Thoracic aorta (tissue), 2 donors: ENCODE measurements around the gene LOXL3. TPM values are rescaled to one million over a fixed set of nuclear protein-coding genes. Genes with fewer than 3 reads are reported as not detected.
A peak's percentile ranks its signal among the peaks of the same experiment; 100 is the strongest.

ENCODE experiments used
- ATAC-seq: fragments of 150-250 bp; one replicate; pipeline ENCODE4 v1.8.0; 2017; ENCODE audit warnings: low read depth; ENCODE audit not compliant: insufficient number of reproducible peaks, low FRiP score
- DNase-seq: peaks from one replicate; pipeline ENCODE4 v3.0.0-alpha.2; 2020; ENCODE audit warnings: low spot score
- H3K27ac ChIP-seq, 2 donors: fragments of 200-600 bp; sonication (generic); 1 replicate in 1 of 2; 2 replicates in 1 of 2; pipeline ENCODE4 v1.5.1; 2016; ENCODE audit warnings: mild to moderate bottlenecking in 2 of 2, moderate library complexity in 2 of 2
- H3K27me3 ChIP-seq: fragments of 200-600 bp; sonication (generic); replicated peaks from 2 replicates; pipeline ENCODE4 v1.6.0; 2016; ENCODE audit warnings: mild to moderate bottlenecking; ENCODE audit not compliant: insufficient read depth
- H3K36me3 ChIP-seq: fragments of 200-600 bp; sonication (generic); one replicate; pipeline ENCODE4 v1.5.1; 2016
- H3K4me1 ChIP-seq, 2 donors: fragments of 200-600 bp; sonication (generic); 1 replicate in 1 of 2; 2 replicates in 1 of 2; pipeline versions ENCODE4 v1.5.1 to v1.6.0; 2016; ENCODE audit warnings: low read depth in 2 of 2, mild to moderate bottlenecking in 1 of 2; ENCODE audit not compliant: control insufficient read depth in 1 of 2
- H3K4me3 ChIP-seq: fragments of 200-600 bp; sonication (generic); 2 replicates; pipeline ENCODE4 v1.5.1; 2016; ENCODE audit warnings: mild to moderate bottlenecking
- H3K9me3 ChIP-seq: fragments of 200-600 bp; sonication (generic); 2 replicates; pipeline ENCODE4 v1.5.1; 2016
- total RNA-seq, 2 donors: library from RNA; depleted of rRNA; stranded (reverse); fragments of >200 nt; gene quantifications; one replicate each; pipeline versions ENCODE4 v1.1.0 to v1.2.3, GENCODE V29; 2016
- TF ChIP-seq, protein P1 (sequence below): fragments of 200-600 bp; sonication (generic); IDR thresholded peaks from one replicate; pipeline ENCODE4 v1.5.1; 2019; ENCODE audit warnings: antibody characterized with exemption

LOXL3 gene
- total RNA-seq, 2 donors from 2014 or later, result 16.6 to 24.9 TPM

DNA sequence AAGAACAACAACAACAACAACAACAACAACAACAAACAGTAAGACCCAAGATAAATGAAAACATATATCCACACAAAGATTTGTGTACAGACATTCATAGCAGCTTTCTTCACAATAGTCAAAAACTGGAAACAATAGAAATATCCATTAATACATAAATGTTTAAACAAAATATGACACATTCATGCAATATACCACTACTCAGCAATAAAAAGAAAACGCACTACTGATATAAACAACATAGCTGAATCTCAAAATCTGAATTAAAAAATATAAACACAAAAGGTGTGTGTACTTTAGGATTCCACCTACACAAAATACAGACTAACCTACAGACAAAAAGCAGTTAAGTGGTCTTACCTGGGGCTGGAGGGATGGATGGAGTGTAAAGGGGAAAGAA is 42.8 kb upstream of the LOXL3 start:
- ATAC-seq (no peak), DNase-seq (no peak)
- Histone ChIP-seq H3K4me3 (no peak overlapping the region), H3K9me3 (no peaks in the 10 kb centered on the region), H3K36me3 (no peaks in the 10 kb centered on the region), H3K27me3 (peaks cover 4% of the 10 kb centered on the region), H3K4me1 (no peaks in the 10 kb centered on the region), H3K27ac (no peak overlapping the region)
- TF ChIP-seq, protein P1, sequence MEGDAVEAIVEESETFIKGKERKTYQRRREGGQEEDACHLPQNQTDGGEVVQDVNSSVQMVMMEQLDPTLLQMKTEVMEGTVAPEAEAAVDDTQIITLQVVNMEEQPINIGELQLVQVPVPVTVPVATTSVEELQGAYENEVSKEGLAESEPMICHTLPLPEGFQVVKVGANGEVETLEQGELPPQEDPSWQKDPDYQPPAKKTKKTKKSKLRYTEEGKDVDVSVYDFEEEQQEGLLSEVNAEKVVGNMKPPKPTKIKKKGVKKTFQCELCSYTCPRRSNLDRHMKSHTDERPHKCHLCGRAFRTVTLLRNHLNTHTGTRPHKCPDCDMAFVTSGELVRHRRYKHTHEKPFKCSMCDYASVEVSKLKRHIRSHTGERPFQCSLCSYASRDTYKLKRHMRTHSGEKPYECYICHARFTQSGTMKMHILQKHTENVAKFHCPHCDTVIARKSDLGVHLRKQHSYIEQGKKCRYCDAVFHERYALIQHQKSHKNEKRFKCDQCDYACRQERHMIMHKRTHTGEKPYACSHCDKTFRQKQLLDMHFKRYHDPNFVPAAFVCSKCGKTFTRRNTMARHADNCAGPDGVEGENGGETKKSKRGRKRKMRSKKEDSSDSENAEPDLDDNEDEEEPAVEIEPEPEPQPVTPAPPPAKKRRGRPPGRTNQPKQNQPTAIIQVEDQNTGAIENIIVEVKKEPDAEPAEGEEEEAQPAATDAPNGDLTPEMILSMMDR, result no peak

DNA sequence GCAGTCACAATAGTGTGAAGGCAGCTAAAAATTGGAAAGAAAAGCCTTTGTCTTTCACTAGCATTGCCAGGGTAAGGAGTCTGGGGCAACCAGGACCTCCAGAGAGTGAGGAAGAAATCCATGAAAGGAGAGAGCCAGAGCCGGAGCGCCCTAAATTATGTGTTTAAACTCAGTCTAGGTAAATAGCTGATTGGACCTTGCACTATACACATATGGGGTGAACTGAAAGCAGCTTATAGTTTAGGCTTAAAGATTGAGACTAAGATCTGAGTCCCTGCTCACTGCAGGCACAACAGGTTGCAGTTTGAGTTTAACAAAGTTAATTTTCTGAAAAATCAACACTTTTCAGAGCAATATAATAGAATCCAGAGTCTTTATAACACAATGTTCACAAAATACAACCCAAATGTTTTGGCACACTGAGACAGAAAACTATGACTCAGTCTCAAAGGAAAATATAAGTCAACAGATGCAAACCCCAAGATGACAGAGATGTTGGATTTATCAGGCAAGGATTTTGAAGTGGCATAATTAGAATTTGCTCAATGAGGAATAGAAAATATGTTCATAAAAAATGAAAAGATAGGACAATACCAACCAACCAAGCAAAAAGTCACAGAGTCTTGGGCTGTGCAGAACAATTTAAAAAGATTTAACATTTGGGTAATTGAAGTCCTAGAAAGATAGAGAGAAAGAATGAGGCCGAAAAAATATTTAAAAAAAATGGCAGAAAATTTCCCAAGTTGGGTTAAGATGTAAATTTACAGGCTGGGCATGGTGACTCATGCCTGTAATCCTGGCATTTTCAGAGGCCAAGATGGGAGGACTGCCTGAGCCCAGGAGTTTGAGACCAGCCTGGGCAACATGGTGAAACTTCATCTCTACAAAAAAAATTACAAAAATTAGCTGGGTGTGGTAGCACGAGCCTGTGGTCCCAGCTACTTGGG is 40.4 kb upstream of the LOXL3 start:
- Histone ChIP-seq H3K27me3 (peaks cover 4% of the 10 kb centered on the region), H3K36me3 (no peaks in the 10 kb centered on the region), H3K27ac (no peak overlapping the region), H3K4me3 (no peak overlapping the region), H3K4me1 (no peaks in the 10 kb centered on the region), H3K9me3 (no peaks in the 10 kb centered on the region)
- ATAC-seq, result no peak
- TF ChIP-seq, protein P1, result no peak
- no peak for DNase-seq

DNA sequence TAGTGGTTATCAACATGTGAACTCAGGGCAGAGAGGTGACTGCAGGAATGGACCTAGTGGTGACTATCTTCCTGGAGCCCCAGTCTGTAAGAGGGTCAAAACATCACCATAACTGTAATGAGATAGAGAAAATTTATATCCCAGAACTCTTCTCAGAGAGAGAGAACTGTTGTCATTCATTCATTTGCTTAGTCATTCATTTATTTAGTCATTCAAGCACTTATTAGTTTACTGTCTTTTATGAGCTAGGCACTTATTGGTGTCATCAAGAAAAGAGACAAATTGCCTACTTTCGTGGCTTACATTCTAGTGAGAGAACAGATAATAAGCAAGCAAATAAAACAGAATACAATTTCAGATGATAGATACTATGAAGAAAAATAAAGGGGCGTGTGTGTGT is 34.9 kb upstream of the LOXL3 start:
- H3K27me3 ChIP-seq, result no peaks in the 10 kb centered on the region
- no peaks in the 10 kb centered on the region for H3K9me3 ChIP-seq
- TF ChIP-seq, protein P1, result no peak
- no peak overlapping the region for H3K27ac ChIP-seq
- H3K4me3 ChIP-seq, result no peak overlapping the region
- no peak for ATAC-seq
- H3K4me1 ChIP-seq, result peaks cover 0 to 7% of the 10 kb centered on the region in 2 donors
- H3K36me3 ChIP-seq, result no peaks in the 10 kb centered on the region
- no peak for DNase-seq

DNA sequence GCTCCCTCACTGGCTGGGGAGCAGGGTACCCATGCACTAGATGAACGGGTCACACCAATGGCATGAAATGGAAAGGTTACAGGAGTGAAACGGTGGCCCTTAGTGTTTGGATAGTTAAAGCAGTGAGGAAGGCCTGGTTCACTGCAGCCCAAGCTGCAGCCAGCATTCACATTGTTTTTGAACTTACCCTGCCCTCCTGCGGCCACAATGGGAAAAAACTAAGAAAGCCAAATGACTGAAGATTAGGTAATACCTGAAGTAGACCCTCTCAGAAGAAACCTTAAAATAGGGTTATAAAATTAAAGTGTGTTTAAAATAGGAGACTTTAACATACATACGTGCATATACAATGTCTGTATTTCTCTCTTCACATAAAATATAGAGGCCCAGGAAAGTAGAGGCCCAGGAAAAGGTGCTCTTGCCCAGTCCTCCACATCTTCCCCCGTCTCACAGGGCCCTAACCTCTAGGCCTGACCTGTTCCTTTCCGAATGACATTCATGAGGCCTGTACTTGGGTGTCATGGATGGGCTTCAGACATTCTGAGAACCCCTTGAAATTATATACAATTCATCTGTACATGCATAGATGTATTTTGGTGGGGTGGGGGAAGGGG is 34.0 kb upstream of the LOXL3 start:
- TF ChIP-seq, protein P1, result peak; percentile 60
- peaks cover 0 to 14% of the 10 kb centered on the region in 2 donors for H3K4me1 ChIP-seq
- no peaks in the 10 kb centered on the region for H3K9me3 ChIP-seq
- ATAC-seq (no peak), DNase-seq (no peak)
- H3K36me3 ChIP-seq, result no peaks in the 10 kb centered on the region
- H3K27me3 ChIP-seq, result no peaks in the 10 kb centered on the region
- H3K27ac ChIP-seq, result no peak overlapping the region
- H3K4me3 ChIP-seq, result no peak overlapping the region

DNA sequence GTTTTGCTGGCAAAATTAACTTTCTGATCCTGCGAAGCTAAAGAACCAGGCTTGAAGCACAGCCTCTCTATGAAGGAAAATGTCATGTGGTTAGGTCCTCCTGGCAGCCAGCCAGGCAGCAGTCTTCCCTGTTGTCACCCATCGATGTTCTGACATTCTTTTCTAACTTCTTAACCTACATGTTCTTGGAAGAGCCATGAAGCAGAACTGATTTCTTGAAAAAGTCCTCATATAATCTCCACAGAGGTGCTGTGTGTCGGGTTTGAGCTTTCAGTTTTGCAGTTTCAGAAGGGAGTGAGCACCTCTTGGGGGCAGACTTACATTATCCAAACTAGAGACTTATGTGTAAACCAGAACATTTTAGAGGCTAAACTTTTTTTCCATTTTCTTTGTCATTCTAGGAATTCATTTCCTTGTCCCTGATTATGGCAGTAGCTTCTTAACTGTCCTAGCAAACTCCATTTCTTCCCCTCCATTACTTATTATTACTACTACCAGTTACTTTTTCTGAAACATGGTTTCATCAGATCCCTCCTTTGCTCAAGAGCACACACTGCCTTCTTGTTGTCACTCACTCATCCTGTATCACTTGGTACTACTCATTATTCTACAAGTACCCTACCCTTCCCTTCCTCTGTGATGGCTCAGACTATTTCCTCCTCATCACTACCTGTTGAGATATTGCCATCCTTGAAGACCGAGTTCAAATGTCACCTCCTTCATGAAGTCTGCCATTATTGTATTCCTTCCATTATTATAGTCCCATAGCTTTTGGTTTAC is 31.9 kb upstream of the LOXL3 start:
- Histone ChIP-seq H3K4me1 (peaks cover 0 to 14% of the 10 kb centered on the region in 2 donors), H3K9me3 (no peaks in the 10 kb centered on the region), H3K36me3 (no peaks in the 10 kb centered on the region), H3K27ac (no peak overlapping the region), H3K4me3 (no peak overlapping the region), H3K27me3 (no peaks in the 10 kb centered on the region)
- ATAC-seq, result no peak
- no peak for DNase-seq
- TF ChIP-seq, protein P1, result no peak
